Measurements from ENCODE around the gene TMEM132A.

TMEM132A gene, protein sequence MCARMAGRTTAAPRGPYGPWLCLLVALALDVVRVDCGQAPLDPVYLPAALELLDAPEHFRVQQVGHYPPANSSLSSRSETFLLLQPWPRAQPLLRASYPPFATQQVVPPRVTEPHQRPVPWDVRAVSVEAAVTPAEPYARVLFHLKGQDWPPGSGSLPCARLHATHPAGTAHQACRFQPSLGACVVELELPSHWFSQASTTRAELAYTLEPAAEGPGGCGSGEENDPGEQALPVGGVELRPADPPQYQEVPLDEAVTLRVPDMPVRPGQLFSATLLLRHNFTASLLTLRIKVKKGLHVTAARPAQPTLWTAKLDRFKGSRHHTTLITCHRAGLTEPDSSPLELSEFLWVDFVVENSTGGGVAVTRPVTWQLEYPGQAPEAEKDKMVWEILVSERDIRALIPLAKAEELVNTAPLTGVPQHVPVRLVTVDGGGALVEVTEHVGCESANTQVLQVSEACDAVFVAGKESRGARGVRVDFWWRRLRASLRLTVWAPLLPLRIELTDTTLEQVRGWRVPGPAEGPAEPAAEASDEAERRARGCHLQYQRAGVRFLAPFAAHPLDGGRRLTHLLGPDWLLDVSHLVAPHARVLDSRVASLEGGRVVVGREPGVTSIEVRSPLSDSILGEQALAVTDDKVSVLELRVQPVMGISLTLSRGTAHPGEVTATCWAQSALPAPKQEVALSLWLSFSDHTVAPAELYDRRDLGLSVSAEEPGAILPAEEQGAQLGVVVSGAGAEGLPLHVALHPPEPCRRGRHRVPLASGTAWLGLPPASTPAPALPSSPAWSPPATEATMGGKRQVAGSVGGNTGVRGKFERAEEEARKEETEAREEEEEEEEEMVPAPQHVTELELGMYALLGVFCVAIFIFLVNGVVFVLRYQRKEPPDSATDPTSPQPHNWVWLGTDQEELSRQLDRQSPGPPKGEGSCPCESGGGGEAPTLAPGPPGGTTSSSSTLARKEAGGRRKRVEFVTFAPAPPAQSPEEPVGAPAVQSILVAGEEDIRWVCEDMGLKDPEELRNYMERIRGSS

DNA sequence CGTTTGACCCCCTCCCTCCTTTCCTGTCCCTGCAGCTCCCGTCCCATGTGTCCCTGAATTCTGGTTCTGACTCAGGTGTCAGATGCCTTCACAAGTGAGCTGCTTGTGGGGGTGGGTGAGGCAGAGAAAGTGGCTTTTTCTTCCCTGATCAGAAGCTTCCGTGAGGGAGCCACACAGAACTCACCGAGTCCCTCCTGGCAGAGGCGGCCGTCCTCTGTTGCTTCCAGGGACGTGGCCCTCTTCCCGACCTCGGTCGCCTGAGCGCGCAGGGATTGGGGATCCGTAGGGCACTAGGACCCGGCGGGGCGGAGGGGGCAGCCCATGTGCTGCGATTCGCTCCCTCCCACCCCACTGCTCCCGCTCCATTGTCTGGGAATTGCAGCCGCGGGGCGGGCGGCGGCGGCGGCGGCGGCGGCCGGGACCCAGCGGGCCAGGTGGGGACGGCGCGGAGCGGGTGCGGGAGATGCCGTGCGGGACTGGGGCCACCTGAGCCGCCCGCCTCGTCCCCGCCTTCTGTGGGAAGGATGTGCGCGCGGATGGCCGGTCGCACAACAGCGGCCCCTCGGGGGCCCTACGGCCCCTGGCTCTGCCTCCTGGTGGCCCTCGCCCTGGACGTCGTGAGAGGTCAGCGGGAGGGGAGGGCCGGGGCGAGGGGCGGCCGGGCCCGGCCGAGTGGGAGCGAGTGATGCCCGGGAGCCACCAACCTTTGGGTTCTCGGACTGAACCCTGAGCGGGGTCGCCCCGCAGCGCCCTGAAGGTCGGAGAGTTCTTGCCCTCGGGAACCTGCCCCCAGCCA lies at the start of gene TMEM132A:
Gene TMEM132A, plus strand, starts transcription at position 351 of the 796 bp plus-strand sequence. Its CDS starts 174 bp downstream, at position 525.
- intact Hi-C loops (cut with DNase I), result no loop called here
- DNase-seq, result peak; percentile 80 to 97 (median 91)

DNA sequence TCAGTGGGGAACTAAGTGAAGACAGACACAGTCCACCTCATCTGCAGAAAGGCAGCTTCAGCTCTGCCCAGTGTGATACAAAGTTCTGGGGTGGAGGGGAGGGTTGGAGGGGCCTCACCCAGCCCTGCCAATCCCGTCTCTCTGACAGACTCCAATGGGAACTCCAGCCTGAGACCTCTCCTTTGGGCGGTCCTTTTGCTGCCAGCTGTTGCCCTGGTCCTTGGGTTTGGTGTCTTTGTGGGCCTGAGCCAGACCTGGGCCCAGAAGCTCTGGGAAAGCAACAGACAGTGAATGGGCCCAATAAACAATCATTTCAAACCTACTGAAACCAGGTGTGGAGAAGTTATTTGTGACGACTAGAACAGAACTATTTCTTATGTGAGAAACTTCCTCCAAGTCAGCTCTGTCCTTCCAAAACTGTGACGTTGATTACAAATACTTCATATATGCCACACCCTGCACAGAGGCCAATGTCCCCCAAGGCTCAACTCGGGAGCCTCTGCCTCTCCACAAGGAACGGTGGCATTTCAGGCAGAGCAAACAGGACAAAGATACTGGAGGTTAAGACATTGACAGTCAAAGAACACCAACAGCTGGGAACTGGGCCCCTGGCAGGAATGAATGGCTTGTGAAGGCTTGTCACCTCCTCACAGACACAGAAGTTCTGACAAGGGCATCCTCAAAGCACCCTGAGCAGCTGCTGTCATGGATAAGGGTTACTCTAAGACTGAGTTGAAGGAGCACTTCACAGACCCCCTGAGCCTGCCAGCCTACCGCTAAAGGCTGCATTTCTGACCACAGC lies 48.7 kb upstream of the TMEM132A start:
- intact Hi-C loops (cut with DNase I), result no loop called here
- no peak for DNase-seq

DNA sequence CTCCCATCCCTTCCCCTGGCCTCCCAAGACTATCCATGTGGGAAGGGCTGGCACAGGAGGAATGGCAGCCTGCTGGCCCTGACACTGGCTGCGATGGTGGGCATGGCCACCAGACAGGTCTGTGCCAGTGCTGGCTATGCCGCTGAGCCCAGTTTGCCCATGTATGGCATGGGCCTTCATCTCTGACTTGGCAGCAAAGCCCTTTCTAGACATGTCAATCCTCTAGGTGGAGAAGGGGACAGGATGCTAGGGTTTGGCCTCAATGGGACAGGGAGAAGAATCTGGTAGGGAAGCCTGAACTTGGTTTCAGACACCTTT lies 48.1 kb upstream of the TMEM132A start:
- intact Hi-C loops (cut with DNase I), result no loop called here
- DNase-seq, result no peak

DNA sequence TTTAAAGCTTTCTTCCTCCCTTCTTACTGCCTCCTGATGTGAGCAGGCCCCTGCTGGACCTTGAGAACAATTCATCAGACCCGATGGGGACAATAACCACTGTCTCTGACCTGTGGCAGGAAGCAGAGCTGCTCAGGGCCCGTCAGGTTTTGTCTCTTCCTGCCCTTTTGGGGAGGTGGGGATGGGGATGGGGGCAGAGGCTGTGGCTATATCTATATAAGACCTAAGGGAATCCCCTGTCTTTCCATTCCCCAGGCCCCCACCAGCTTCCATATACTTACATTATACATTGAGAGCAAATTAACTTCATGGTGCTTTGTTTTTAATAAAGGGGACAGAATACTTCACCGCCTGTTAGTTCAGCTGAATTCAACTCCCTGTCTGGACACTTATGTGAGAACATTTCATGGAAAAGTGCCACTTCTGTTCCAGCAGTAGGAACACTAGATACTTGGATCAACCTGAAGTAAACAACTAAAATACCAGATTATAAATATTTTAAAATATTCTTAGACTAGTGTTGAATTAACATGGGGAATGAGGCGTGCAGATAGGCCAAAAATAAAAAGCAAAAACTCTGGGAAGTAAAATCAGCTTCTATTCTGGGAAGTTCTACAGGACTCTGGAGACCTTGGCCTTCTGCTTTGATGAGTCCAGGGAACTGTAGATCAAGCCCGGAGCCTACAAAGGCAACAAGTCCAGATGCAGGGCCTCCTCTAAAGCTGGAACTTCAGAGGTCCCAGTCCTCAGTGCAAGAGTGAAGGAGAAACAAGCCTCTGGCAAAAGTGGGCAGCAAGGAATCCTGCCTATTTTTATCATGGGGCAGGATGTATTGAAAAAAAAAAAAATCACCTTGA lies 45.8 kb upstream of the TMEM132A start:
- DNase-seq, result no peak
- intact Hi-C loops (cut with DNase I), result no loop called here

DNA sequence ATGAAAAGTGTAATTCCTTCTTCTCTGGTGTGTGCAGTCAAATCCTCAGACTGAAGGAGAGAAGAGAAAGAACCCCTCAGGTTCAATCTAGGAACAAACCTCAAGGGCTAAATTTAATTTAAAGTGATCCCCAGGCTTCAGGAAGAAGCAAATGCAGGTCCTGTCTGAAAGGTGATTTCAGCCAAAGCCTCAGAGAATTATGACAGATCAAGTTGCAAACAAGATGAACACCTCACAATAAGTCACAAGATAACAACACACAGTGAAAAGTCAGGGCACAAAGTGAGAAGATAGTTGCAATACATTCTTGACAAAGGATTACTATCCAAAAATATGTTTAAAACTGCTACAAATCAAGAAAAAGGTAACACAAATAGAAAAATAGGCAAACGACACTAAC lies 45.2 kb upstream of the TMEM132A start:
- DNase-seq, result no peak
- intact Hi-C loops (cut with DNase I), result no loop called here

DNA sequence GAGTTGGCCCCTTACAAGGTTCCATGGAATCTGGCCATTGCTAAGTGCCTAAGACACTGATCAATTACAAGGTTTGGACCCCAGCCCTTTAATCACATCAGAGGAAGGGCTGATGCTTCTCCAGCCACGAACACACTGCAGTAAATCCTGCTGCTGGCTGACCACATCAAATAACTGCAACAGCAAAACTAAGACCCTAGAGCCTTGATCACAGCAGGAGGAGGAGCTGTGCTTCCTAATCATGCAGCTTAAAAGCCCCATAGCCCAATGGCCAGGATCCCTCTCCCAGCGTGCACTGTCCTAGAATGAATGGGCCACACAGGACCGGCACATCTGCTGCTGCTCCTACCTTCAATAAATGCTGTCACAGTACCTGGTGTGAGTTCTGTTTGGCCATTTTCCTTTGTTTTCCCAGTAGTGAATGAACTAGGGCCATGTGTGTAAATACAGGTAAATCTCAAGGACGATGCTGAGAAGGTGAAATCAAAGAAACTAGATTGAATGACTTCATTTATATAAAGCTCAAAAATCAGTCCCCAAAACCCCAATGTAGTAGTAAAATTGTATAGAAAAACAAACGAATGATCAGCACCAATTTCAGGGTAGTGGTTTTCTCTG lies 44.2 kb upstream of the TMEM132A start:
- DNase-seq, result no peak
- intact Hi-C loops (cut with DNase I), result no loop called here

DNA sequence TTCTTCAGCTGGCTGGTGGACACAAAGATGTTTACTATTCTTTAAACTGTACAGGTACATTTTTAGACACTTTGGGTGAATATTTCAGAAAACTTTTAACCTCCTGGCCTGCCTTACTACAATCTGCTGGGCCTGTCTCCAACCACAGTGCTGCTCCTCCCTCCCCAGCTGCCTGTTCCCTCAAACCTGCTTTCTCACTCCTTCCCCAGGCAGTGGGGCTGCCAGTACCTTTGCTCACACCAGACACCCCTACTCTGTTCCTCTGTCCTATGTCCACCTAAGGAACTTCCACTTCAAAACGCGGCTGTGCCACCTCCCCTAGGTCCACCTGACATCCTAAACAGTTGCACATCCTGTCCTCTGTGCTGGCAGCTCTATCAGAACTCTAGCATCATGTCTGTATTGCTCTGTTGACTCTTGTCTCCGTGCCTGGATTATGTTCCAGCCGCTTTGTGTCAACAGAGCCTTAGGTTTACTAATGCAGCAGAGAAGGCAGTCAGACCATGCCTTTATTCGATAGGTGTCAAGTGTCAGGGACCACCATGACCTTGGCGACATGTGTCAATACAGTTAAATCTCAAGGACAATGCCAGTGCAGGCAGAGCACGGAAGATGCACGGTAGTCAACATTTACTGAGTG lies 43.5 kb upstream of the TMEM132A start:
- intact Hi-C loops (cut with DNase I), result no loop called here
- DNase-seq, result no peak

DNA sequence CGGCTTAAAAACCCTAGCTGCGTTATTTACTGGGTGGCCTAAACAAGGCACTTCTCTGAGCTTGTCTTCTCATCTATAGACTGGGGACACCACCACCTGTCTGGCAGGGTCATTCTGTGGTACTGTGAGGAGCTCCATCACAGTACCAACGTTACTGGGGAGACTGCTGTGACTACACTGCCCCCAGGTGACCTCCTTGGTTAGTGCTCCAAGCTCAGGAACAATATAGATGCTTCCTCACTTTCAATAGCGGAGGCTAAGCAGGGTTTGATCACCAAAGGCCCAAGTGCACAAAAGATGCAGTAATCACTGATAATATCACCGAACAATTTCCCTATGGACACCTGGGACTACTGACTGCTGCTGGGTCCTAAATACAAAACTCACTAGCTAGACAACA lies 36.7 kb upstream of the TMEM132A start:
- DNase-seq, result peak in 29 of 42 donors; percentile 21 to 71 (median 45)
- intact Hi-C loops (cut with DNase I), result no loop called here

DNA sequence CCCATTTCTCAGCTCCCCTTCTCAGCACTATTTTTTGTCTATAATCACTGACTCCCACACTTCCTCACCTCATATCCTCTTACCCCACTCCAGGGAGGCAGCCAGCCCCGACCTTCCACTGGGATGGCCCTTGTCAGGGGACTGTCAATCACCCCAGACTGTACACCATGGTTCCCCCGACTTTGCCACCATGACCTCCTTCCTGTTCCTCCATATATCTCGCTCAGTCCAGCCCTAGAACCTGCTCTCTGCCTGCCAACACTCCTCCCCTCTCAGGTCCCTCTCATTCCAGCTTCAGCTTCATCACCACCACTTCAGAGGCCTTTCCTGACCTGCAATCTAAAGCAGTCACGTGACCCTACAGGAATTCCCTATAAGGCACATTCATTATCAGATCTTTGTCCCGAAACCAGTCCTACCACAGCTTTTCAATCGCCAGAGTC lies 34.4 kb upstream of the TMEM132A start:
- intact Hi-C loops (cut with DNase I), result no loop called here
- DNase-seq, result no peak

DNA sequence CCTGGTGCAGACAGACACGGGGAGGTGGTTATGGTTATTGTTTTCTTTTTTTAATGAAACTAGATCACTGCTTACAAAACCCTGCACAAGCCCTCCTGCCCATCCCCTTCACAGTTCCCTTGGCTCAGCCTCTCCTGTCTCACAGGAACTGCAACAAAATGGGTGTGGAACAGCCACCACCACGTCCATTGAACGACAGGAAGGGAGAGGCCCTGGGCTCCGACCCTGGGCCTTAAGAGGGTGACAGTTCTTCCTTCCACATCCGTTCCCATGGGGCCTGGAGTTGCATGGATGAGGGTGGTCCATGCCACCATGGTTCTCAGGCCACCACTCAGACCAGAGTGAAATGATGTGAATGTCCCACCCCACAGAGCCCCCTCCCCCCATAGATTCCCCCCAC lies 33.6 kb upstream of the TMEM132A start:
- intact Hi-C loops (cut with DNase I), result no loop called here
- DNase-seq, result no peak

DNA sequence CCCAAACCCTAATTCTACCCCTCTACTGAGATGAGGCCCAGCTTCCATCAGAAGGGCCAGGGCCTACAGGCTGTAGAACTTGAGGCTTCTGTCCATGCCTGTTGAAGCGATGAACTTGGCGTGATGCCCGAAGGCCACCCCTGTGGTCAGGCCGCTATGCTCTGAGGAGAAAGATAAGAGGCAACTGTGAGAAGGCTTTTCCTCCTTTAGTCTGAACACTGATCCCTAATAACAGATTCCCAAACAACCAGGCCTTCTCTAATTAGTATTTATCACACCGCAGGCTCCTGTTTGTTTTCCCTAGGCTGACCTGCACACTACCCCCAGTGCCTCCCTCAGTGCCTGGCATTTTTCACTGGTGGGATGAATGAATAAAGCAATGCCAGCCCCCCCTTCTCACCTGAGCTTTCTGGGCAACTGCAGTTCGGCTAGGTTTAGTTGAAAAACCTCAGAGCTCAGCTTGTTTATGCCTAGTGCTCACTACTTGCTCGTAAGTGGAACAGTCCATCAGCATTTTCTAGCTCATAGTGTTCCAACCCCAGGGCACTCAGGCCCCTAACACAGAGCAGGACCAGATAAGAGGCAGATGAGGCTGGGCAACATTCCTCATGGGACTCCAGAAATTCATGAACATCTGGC lies 33.0 kb upstream of the TMEM132A start:
- intact Hi-C loops (cut with DNase I), result no loop called here
- DNase-seq, result no peak

DNA sequence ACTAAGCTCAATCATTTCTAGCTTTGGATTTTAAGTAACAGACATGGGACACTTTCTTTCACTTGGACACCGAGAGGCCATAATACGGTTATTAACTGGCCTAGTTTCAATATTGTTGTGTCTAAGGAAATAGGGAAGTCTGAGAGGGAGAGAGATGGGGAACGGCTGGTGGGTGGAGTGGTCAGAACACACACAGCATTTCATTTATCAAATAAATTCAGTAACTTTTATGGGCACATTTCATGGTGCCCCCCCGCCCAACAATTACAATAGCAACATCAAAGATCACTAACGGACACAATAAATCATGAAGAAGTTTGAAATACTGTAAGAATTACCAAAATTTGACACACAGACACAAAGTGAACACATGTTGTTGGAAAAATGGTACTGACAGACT lies 28.6 kb upstream of the TMEM132A start:
- no peak for DNase-seq
- intact Hi-C loops (cut with DNase I), result no loop called here

DNA sequence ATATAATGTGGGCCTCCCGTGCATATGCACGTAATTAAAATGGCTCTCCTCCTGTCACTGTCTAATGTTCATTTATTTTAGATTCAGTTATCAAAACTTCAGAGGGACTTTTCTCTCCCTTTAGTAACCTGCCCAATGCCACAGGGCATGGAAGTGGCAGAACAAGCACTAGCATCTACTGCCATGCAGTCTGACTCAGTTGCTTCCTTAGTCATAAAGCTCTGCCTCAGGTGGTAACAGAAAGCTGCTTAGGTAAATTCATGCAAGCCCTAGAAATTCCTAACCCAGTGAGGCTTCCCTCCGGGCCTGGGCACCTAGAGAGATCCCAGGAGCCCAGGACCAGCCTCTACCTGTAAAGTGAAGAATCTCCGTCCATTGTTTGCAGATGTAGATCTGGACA lies 26.8 kb upstream of the TMEM132A start:
- intact Hi-C loops (cut with DNase I), result no loop called here

DNA sequence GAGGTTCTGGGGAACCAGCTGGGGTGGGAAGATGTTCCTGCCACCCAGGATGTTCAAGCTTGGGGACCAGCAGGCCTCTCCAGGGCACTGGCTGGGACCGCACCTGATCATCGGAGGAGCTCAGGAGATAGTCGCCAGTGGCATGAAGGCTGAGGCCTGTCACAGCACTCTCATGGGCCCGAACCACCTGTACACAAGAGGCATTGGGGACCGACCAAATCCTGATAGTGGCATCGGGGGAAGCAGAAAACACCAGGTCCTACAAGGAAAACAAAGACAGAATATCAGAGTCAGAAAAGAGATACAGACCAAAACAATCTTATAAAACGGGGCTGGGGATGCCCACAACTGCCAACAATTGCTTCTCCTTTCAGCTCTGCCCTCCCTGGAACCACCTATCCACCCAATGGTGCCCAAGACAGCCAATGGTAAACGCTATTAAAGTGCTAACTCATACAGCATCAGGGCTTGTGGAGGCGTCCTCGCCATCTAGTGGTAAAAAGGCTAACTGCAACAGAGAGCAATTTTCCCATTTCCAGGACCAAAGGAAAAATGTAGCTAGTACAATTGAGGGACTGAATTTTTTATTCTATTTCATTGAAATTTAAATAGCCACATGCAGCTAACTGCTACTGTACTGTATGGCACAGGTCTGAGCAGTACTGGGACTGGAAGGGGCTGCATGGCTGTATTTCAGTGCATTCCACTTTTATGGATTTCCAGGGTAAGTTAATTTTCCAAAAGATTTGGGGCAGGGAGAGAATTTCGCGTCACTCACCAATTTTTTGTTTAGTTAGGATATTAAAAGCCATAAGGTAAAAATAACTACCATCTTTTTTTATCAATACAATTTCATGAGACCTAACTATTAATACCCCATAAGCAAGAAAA lies 25.0 kb upstream of the TMEM132A start:
- intact Hi-C loops (cut with DNase I), result no loop called here
- peak in 26 of 42 donors; percentile 24 to 82 (median 57) for DNase-seq

More for the DNA sequence above, 26.8 kb upstream of the TMEM132A start:
- DNase-seq, result no peak

DNA sequence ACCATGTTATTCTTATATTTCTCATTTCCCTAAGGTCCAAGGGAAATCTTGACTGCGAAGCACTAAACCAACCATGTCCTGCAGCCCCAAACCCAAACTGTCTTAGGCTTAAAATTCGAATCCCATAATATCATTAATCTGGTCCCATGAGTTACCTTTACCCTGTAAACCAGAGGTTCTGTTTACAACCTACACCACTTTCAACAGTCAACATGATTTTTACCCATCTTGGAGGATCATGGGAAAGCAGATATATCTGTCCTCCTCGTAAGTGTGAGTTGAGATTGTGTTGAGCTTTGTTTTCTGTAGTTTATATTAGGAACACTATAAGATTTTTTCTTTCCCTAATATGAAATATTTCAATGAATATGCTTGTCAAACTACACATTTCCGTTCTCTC lies 24.3 kb upstream of the TMEM132A start:
- DNase-seq, result no peak
- intact Hi-C loops (cut with DNase I), result loop anchor here (5.0 kb wide), 1 partner anchor 68 kb away; no protein-coding TSS in a partner anchor

All from head of caudate nucleus (tissue), 42 donors.